22Rv1 (cell line): ENCODE results near the gene ZFAND2B.
"Not testable (repeated sequence)": the region's sequence is repeated elsewhere in the genome, so short reads cannot be mapped to it uniquely, and the experiment has no call there.

Source experiments
- H3K27ac ChIP-seq: fragments of 450-650 bp; 2 replicates; pipeline ENCODE4 v1.5.1; 2017
- CTCF ChIP-seq: fragments of 450-650 bp; IDR thresholded peaks from 2 replicates; pipeline ENCODE4 v1.5.1; 2017; ENCODE audit warnings: mild to moderate bottlenecking
- ZFX ChIP-seq: fragments of 450-650 bp; IDR thresholded peaks from 2 replicates; pipeline ENCODE4 v1.6.1; 2017; ENCODE audit warnings: antibody characterized with exemption, borderline replicate concordance

ZFAND2B gene

GRCh38 chr2:219182331-219183150 is 24.0 kb upstream of the ZFAND2B start:
- TF ChIP-seq ZFX: no peak
- TF ChIP-seq CTCF: no peak
- H3K27ac ChIP-seq: no peak overlapping the region

GRCh38 chr2:219183151-219183772 is 23.3 kb upstream of the ZFAND2B start:
- no peak overlapping the region for H3K27ac ChIP-seq
- TF ChIP-seq ZFX: no peak
- no peak for TF ChIP-seq CTCF

DNA sequence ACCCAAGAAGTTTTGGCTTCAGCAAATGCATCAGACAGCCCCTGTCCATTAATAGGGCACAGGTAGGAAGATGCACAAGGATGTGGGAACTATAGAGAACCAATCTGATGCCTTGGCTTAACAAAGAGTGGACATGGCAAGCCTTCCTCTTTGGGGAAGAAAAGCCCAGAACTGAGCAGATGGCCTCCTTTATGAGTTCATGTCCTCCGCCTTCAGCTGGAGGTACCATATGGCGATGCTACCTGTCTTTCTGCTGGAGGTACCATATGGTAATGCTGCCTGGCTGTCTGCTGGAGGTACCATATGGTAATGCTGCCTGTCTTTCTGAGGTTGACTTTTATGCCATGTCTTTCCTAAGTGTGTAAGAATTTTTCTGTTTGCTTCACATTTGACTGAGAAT is 22.5 kb upstream of the ZFAND2B start:
- TF ChIP-seq CTCF (no peak), ZFX (no peak)
- H3K27ac ChIP-seq: no peak overlapping the region

DNA sequence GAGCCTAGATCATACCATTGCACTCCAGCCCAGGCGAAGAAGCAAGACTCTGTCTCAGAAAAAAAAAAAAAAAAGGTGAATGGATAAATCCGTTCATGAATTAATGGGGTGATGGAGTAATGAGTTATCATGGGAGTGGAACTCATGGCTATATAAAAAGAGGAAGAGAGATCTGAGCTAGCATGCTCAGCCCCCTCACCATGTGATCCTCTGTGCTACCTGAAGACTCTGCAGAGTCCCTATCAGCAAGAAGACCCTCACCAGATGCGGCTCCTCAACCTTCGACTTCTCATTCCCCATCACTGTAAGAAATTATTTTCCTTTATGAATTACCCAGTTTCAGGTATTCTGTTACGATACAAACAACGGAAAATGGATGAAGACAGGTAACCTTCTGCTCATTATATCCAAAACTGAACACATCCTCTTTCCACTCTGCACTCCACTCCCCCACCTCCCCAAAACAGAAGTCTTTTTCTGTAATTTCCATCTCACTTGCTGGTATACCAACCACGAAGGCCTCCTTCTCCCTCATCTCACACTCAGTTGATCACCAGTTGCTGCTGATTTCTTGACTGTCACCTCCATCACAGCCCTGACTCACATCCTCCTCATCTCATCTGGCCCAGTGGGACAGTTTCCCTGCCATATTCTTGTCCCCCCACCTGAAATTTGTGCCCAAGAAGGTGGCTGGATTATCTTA is 19.7 kb upstream of the ZFAND2B start:
- TF ChIP-seq CTCF (no peak), ZFX (no peak)
- H3K27ac ChIP-seq: no peak overlapping the region

DNA sequence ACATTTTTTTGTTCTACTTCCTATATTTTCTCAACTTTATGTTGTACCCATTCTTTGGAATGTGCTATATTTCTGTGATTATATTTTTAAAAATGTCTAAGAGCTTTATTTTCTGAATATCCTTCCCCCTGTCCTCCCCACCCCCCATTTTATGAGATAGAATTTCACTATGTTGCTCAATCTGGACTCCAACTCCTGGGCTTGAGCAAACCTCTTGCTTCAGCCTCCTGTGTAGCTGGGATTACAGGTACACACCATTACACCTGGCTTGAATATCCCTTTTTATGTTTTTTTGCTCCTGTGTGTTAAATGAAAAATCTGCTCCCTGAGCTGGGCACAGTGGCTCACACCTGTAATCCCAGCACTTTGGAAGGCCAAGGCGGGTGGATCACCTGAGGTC is 9.2 kb upstream of the ZFAND2B start:
- H3K27ac ChIP-seq: no peak overlapping the region
- no peak for TF ChIP-seq ZFX
- TF ChIP-seq CTCF: no peak

DNA sequence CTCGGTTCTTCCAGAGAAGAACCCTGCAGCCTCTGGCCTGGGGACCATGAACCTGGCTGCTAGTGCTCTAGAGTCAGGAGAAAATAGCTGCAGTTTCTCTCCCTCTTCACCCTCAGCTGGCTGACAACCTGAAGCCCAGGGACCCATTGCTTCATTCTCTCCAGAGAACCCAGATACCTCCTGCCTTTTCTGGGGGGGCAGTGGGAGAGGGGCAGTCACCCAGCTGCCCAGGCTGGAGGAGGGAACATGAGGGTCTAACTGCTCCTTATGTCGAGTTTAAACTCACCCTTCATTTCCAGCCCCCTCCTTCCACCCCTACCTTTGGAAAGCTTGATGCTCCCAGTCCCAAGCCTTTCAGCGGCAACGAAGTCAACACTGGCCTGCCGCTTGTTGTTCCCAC is 7.6 kb upstream of the ZFAND2B start:
- TF ChIP-seq ZFX (no peak), CTCF (no peak)
- no peak overlapping the region for H3K27ac ChIP-seq

DNA sequence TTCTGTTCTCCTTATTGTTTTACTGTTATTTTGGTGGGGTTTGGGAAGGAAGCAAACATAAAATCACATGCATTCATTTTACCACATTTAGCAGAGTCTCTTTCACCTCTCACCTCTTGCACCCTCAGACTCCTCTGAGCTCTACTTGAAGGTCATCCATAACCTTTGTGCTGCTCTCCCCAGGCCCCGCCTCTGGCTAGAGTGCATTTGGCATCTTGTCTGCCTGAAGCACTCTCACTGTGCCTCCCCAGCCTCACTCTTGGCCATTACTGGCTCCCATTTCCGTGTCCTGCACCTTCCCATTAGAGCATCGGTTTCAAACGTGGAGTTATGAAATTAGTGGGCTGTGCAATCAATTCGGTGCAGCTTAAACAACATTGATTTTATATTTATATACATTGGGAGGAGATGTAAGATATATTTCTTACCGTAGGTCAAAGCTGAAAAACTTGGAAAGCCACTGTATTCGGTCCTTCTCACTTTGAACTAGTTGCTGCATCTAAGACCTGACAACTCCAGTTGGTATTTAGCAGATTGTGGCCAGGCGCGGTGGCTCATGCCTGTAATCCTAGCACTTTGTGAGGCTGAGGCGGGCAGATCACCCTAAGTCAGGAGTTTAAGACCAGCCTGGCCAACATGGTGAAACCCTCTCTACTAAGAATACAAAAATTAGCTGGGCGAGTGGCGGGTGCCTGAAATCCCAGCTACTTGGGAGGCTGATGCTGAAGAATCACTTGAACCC is 6.9 kb upstream of the ZFAND2B start:
- TF ChIP-seq ZFX (no peak), CTCF (no peak)
- no peak overlapping the region for H3K27ac ChIP-seq

GRCh38 chr2:219200502-219201326 is 5.9 kb upstream of the ZFAND2B start:
- not testable (repeated sequence) for H3K27ac ChIP-seq

DNA sequence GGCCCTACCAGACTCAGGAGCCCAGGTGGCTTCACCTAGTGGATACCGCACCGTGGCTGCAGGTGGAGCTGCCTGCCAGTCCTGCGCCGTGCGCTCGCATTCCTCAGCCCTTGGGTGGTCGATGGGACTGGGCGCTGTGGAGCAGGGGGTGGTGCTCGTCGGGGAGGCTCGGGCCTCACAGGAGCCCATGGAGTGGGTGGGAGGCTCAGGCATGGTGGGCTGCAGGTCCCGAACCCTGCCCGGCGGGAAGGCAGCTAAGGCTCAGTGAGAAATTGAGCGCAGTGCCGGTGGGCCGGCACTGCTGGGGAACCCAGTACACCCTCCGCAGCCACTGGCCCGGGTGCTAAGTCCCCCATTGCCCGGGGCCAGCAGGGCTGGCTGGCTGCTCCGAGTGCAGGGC is 5.3 kb upstream of the ZFAND2B start:
- not testable (repeated sequence) for H3K27ac ChIP-seq
